Frontal cortex (tissue), 4 donors: ENCODE measurements around the gene LSP1. TPM values are rescaled to one million over a fixed set of nuclear protein-coding genes. Genes with fewer than 3 reads are reported as not detected.
"Not testable (repeated sequence)": the region's sequence is repeated elsewhere in the genome, so short reads cannot be mapped to it uniquely, and the experiment has no call there.

Experiments
- DNase-seq, 2 donors: peaks; one replicate each; pipeline ENCODE4 v3.0.0; 2012; ENCODE audit warnings: low spot score in 2 of 2
- FAIRE-seq: peaks from 2 replicates; lab custom pipeline; 2012; peaks lifted over from hg19 to GRCh38; lab: Jason Lieb, UNC
- small RNA-seq: library from RNA; depleted of rRNA; stranded (forward); fragments of <200 nt; gene quantifications from one replicate; pipeline ENCODE3, GENCODE V24; 2014
- total RNA-seq: library from RNA; depleted of rRNA; stranded (reverse); fragments of >200 nt; gene quantifications from one replicate; pipeline ENCODE4 v1.2.3, GENCODE V29; 2014
- donor health status: control.
- donor health status: control.
- donor health status: control.

Gene LSP1
- total RNA-seq, 1 donor from 2014 or later = 0.82 TPM

DNA sequence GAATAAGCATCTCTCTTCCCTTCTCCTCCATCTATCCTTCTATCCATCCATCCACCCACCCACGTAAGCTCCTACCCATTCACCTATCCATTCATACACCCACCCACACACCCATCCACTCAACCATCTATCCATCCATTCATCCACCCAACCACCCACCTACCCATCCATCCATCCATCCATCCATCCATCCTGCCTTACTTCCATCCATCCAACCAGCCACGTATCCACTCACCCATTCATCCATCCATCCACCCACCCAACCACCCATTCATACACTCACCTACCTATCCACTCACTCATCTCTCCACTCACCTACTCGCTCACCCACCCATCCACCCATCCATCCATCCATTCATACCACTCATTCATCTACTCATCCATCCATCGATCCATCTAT is 79.8 kb downstream of the LSP1 start:
- DNase-seq = no peak
- no peak for FAIRE-seq

DNA sequence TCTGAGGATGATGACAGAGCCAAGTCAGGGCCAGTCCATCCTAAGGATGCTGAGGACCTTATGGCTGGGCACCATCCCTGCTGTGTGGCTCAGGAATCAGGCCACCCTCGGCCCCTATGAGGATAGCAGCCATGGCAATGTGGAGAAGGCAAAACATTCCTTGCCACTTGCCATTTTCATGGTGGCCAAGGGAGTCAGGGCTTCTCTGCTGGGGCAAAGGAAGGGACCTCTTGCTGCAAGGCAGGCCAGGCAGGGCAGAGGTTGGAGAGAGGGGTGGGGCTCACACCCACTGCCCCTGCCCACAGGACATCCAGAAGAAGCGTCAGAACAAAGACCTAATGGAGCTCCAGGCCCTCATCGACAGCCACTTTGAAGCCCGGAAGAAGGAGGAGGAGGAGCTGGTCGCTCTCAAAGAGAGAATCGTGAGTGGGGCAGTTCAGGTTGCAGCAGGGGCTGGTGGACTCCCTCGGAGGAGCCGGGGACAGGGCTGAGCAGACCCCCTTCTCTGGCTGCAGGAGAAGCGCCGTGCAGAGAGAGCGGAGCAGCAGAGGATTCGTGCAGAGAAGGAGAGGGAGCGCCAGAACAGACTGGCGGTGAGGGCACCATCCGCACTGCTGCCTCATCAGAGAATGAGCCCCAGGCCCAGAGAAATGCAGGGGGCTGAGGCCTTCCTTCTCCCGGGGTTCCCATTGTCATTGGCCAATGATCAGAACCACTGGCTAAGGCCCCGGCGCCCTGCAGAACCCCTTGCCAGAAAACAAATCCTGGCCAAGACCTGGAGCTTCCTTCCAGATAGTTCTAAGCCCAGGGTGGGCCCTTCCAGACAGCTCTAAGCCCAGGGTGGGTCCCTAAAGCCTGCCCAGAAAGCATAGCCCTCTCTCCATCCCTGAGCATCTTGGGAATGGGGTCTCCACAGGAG is 80.8 kb downstream of the LSP1 start:
- FAIRE-seq (no peak), DNase-seq (no peak)

DNA sequence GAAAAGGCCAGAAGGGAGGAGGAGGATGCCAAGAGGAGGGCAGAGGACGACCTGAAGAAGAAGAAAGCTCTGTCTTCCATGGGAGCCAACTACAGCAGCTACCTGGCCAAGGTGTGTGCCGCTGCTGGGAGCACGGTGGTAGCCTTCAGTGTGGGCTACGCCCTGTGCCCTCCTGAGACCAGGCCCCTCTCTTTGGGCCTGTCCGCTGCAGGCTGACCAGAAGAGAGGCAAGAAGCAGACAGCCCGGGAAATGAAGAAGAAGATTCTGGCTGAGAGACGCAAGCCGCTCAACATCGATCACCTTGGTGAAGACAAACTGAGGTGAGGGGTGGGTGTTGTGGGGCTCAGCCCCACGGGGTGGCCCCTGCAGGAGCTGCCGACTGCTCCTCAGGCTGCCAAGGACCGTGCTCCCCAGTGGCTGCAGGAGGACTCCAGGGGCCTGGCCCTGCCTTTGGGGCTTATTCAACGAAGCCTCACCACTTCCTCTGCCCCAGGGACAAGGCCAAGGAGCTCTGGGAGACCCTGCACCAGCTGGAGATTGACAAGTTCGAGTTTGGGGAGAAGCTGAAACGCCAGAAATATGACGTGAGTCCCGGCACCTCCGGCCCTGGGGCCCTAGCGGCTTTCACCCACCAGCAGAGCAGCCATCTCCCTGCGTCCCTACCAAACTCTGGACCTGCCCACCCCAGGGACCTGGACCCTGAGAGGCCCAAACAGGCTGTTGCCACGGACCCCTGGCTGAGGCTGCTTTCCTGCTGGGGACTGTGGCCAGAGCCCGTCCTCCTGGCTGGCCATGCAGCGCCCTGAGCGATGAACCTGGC is 81.7 kb downstream of the LSP1 start:
- FAIRE-seq = no peak
- DNase-seq = no peak

DNA sequence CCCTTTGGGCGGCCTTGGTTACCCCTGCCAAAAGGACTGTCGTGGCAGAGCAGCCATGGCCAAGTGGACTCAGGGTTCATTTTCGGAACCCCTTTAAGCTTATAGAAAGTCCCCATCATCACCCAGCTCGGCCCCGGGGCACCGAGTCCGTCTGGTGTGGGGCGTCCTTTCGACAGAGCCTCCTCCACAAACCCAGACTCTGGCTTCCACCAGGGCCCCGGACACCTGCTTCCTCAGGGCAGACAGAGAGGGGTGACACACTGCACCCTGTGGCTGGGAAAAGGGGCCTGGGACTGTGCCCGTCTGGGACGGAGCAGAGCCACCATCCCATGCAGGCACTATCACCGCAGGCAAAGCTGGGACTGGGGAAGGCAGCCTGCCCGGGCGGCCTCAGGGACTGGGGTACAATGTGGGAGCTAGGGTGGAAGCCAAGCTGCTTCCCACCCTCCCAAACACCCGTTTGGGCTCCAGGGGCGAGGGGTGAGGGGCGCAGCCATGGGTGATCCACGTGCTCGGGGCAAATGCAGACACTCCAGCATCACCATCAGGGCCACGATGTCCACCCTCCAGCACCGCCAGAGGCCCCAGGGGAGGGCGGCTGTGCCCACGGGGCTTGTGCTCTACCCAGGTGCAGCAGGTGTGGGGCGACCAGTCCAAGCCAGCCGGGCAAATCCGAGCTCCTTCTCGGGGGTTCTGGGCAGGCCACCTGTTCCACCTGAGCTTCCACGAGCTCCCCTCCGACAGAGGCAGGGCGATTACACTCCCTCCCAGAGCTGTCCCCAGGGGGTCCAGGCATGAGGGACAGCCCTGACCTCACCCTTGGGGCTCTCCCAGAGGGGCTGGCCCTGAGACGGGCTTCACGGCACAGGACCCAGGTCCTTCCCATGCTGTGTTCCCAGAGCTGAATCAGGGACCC is 82.5 kb downstream of the LSP1 start:
- no peak for FAIRE-seq
- DNase-seq = no peak

DNA sequence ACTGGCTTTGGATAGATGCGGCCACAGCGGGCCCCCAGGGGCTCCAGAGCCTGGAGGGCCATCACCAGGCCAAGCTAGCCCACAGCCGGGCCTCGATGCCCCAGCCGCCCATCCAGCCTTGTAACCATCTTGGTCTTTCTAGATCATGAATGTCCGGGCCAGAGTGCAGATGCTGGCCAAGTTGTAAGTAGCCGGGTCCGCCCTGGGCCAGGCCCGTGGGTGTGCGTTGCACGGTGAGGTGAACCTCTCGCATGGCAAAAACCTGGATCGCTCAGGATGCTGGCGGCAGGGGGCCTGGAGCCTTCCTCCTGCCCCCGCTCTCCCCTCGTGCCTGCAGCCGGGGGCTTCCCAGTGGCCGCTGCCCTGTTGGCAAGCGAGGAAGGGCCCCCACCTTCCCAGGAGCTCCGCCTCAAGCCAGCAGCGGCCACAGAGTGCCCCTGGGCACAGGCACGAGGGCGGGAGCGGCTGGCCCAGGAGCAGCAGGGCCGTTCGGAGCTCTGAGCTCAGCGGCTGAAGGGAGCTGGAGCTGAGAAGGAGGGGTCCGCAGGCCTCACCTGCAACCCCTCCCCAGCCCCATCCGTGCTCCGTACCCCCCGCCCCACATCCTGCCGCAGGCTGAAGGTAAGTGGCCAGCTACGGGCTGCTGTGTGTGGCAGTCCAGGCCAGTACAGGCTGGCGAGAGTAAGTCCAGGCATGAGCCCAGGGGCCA is 83.3 kb downstream of the LSP1 start:
- no peak for DNase-seq

DNA sequence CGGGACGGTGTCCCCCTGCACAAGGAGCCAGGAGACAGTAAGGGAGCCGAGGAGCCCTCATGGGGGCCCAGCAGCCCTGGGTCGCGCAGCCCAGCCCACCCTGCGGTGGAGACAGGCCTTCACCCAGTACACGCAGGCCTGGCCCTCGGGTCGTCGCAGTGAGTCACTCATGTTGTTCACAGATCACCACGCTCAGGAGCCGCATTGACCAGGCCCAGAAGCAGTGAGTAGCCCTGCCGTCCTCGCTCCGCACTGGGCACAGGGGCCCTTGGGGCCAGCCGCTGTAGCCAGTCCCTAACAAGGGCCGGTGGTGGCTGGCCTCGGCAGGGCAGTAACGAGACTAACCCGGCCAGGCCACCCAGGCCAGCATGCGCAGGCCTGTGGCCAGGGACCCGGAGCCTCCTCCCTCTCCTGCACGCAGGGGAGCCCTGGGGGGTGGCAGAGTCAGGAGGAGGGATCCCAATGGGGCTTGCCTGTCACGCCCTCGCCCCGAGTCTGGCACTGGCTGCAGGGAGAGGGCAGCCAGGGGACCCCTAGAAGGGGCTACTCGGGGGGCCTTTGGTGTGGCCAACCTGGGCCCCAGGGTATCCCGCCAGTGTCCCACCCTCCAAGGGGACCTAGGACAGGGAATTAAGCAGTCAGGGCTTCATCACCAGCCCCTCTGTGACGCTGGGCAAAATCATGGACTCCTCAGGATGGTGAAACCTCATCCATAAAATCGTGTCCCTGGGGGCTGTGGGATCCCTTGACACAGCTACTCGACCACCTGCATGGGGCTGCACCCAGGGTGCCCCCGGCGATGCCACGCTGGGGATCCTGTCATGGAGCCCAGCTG is 84.1 kb downstream of the LSP1 start:
- DNase-seq (no peak), FAIRE-seq (no peak)

More for the DNA sequence above, 83.3 kb downstream of the LSP1 start:
- no peak for FAIRE-seq

DNA sequence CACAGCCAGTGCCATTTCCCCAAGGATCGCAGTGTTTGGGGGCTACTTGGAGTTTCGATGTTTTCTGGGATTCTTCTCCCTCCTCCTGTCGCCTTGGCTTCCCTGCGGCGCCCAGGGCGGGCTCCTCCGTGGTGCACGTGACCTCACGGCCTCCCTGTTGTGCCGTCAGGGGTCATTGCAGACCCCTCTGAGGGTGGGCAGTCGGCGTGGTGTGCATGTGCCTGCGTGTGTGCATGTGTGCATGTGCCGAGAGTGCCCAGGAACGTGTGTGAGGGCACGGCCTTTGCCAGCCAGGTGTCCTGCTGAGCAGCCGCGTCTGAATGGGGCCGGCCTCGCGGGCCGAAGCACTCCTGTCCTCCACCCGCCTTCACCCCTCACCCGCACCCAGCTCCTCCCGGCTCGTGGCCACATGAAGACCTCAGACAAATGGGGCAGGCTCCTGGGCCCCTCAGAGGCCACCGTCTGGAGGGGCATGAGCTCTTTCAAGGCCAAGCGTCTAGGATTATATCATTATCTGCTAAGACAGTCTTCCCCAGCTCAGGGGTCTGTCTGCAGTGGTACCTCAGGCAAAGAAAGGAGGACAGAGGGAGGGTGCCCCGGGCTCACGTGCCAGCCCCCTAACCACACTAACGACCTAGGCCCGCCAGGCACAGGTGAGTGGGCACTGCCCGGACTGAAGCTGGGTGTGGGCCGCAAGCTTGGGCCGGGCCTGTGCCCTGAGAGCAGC is 84.9 kb downstream of the LSP1 start:
- no peak for DNase-seq
- FAIRE-seq = no peak

DNA sequence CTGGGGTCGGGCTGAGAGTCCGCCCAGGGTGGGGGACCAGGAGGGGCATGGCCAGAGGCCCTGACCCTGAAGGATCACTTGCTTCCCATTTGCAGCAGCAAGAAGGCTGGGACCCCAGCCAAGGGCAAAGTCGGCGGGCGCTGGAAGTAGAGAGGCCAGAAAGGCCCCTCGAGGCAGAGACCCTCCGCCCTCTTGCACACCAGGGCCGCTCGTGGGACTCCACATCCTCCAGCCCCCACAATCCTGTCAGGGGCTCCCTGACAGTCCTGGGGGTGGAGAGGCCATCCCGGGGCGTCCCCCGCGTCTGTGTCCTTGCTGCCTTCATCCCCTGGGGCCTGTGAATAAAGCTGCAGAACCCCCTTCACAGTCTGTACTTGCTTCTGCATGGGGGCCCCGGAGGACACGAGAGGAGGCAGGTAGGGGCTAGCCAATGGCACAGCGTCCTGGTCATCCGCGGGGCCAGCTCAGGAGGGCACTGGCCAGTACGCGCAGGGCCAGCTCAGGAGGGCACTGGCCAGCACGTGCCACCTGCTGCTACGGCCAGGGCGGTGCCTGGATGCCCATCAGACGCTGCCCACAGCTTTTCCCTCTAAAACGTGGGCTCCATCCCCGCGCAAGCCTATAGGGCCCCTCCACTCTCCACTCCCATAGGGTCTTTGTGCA is 85.6 kb downstream of the LSP1 start:
- DNase-seq (no peak), FAIRE-seq (no peak)

DNA sequence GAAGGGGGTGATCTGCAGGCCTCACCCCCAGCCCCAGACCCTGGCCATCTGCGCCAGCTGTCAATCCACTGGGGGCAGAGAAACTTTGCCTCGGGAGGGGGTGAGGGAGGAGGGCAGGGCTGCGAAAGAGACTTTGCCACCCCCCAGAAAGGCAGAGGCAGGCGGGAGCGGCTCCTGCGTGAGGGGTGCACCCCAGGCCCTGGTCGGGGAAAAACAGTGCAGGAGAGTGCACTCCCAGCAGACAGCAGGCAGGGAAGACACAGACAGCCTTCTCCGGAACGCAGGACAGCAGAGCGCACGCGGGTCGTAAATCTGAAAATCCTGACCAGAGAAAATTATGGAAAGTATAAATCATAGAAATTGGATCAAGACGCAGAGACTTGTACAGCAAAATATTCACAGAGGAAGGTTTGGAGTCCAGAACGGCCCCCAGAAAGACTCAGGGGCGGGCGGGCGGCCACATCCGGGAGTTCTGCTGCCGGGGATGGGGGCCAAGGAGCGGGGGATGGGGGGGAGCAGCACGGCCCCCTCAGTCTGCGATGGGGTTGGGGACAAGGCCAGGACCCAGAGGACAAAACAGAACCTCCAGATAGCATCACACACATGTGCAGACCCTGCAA is 86.2 kb downstream of the LSP1 start:
- FAIRE-seq (no peak), DNase-seq (no peak)

DNA sequence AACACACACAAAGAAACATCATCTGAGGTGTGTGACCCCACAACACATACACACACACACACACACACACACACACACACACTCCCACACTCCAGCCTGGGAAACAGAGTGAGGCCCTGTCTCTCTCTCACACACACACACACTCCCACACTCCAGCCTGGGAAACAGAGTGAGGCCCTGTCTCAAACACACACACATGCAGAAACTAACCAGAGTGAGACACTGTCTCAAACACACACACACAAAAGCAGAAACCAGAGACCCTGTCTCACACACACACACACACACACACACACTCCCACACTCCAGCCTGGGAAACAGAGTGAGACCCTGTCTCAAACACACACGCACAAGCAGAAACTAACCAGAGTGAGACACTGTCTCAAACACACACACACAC is 86.9 kb downstream of the LSP1 start:
- DNase-seq, FAIRE-seq: not testable (repeated sequence)

Small RNAs within 50 kb of the gene (small RNA-seq; reads per million reads assigned to genes)
- gene AC051649.1 (not detected), gene MIR4298 (not detected)

Other genes with a start within 250 kb of the LSP1 start
- not detected for gene KRTAP5-3, start 244.6 kb upstream of the LSP1 start, total RNA-seq
- not detected for gene KRTAP5-4, start 230.9 kb upstream of the LSP1 start, total RNA-seq
- not detected for gene KRTAP5-5, start 223.3 kb upstream of the LSP1 start, total RNA-seq
- gene KRTAP5-6, start 155.9 kb upstream of the LSP1 start, total RNA-seq = not detected
- 0.41 TPM for gene IFITM10, start 102.5 kb upstream of the LSP1 start, total RNA-seq
- gene CTSD, start 89.2 kb upstream of the LSP1 start, total RNA-seq = 22.0 TPM
- gene SYT8, start 18.1 kb upstream of the LSP1 start, total RNA-seq = not detected
- gene TNNI2, start 14.1 kb upstream of the LSP1 start, total RNA-seq = not detected
- not detected for gene PRR33, start 38.8 kb downstream of the LSP1 start, total RNA-seq
- gene TNNT3, start 66.6 kb downstream of the LSP1 start, total RNA-seq = not detected
- 19.2 TPM for gene MRPL23, start 94.2 kb downstream of the LSP1 start, total RNA-seq
- gene H19, start 144.8 kb downstream of the LSP1 start, total RNA-seq = 9.8 TPM